HG03575 (cell line): ENCODE measurements around the gene RDH13.

ENCODE experiments used
- ATAC-seq: cut with Tn5 transposase; IDR thresholded peaks from one replicate; pipeline ENCODE4 v1.9.1; 2021; ENCODE audit not compliant: unreplicated experiment, insufficient number of reproducible peaks, low FRiP score; ENCODE audit errors: extremely low read depth

RDH13 gene

GRCh38 chr19:54995561-54995960 lies 67.4 kb downstream of the RDH13 start:
- no peak for ATAC-seq
